KG1 (cell line): ENCODE measurements around the gene BICD1.
"Not testable (repeated sequence)": the region's sequence is repeated elsewhere in the genome, so short reads cannot be mapped to it uniquely, and the experiment has no call there.

Source experiments
- DNase-seq: peaks from one replicate; lab custom pipeline; 2025; lab: John Stamatoyannopoulos, UW

The BICD1 gene

GRCh38 chr12:32248441-32249140, 141.9 kb downstream of the BICD1 start:
- no peak for DNase-seq

DNA sequence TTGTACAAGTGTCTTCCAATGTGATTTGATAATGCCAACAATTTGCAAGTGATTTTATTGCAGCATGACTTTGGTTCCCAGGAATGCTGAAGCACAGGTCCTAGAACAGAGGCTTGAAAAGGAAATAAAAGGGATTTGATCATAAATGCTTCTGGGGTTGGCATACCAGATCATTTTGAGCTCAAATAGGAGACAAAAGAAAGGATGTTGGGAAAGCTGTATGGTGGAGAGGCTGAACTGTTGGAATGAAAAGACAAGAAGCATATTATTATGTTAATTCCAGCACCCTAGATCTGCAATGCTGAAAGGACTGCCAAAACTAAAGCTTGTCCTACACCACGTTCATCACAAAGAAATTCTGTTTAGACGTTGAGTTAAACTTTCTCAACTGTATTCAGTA, 143.1 kb downstream of the BICD1 start:
- no peak for DNase-seq

DNA sequence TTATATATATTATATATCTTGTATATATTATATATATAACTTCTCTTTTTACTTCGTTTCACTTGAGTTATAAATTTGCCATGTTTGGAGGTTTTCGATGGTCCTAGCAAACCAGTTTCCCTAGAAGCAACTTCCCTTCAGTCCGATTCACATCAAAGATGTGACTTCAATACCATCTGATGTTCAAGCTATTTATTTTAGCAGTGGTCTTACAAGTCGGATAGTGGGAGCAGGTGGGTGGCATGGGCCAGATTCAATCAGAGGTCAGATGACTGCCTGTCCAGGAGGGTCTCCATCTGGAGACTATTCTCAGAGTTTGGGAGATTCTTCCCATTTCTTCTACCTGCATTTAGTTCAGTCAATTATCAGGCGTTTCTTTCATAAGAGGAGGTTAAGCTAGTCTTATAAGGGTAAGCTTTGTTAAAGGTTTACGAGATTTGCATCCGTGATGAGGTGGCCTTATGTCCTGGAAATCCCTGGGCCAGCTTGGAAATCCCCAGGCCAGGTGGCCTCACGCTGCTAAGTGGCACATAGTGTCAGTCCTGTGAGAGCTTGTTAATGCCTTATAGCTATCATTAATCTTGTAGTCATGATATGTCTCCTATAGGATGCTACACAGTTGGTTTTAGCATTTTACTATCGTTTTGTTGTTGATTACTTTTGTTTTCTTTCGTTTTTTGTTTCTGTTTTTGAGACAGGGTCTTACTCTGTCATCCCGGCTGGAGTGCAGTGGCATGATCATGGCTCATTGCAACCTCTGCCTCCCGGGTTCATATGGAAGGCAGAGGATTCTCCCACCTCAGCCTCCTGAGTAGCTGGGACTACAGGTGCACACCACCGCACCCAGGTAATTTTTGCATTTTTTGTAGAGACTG, 145.8 kb downstream of the BICD1 start:
- DNase-seq: no peak

GRCh38 chr12:32253154-32253790, 146.6 kb downstream of the BICD1 start:
- DNase-seq: no peak

GRCh38 chr12:32254260-32254956, 147.8 kb downstream of the BICD1 start:
- DNase-seq: no peak

GRCh38 chr12:32255588-32255987, 148.9 kb downstream of the BICD1 start:
- DNase-seq: no peak

DNA sequence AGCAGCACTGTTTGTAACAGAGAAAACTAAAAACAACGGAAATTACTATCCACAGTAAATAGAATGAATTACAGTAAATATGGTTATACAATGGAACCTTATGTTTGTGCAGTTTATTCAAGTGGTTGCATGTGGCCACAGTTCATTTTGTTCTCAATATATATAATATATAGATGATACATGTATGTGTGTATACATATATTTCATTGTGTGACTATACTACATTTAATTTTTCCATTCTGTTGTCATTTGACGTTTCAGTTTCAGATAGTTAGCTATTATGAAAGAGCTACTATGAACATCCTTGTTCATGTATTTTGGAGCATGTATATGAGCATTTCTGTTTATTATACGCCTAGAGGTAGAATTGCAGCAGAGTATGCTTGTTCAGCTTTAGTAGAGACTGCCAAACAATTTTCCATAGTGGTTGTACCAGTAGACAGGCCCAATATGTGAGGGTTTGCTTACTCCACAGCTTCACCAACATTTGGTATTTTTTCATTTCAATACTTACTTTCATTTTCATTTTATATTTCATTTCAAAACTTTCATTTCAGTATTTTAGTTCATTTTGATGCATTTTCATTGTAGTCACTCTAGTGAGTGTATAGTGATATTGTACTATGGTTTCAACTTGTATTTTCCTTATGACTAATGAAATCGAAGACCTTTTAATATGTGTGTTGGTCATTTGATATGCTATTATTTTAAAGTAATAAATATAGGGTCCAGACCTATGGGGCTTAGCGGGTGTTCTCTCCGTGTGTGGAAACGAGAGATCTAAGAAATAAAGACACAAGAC, 151.2 kb downstream of the BICD1 start:
- no peak for DNase-seq

DNA sequence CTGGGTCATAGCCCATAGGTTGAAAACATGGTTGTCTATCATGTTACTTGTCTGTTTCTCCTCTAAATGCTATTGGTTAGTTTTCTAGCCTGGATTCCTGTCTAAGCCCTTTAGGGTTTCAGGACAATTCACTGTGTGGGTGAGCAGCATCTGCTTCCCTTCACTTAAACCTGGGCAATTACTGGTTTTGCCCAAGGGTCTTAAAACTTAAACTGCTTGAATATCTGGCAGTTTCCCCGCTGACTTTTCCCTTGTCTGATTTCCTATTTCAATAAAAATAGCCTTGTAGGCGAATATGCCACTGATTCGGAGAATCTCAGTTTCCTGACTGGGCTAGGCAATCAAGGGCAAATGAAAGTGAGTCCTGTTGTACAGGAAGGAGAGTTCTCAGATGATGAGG, 154.0 kb downstream of the BICD1 start:
- DNase-seq: no peak

DNA sequence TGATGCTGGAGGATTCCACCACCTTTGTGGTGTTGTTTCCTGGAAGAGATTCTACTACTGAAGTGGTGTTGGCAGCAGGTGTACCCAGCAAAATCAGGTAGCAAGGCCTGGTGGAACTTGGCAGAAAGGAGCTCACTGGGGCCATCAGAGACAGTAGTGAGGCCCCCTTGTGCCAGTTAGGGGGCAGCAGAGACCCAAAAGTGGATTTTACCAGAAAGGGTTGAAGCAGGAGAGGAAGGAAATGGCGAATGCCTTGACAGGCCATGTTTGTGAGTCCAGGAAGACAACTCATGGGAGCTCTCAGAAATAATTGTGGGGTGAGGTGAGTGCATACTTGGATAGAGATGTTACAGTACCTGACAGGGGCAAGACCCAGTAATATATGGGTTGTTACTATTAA, 155.0 kb downstream of the BICD1 start:
- DNase-seq: no peak

GRCh38 chr12:32264961-32265360, 158.3 kb downstream of the BICD1 start:
- DNase-seq: peak; percentile 4

- no peak for DNase-seq
Measured at GRCh38 chr12:32265456-32265855, 158.8 kb downstream of the BICD1 start.

DNA sequence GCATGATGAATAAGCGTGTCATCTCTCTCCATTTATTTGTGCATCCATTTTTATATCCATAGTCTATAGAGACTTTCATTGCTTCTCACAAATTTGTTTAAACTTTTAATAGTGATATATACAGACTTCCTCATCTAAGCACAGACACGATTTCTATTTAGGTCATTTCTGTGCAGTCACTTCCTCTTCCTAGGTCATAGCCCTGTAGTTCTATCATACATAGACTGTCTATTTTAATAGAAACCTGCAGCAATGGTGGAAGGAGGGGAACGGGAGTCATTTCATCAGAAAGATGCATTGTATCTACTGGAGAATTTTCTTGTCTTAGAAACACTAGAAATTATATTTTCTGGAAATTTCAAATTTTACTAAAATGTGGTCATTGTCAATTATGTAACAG, 159.3 kb downstream of the BICD1 start:
- no peak for DNase-seq

GRCh38 chr12:32266756-32267155, 160.1 kb downstream of the BICD1 start:
- no peak for DNase-seq

DNA sequence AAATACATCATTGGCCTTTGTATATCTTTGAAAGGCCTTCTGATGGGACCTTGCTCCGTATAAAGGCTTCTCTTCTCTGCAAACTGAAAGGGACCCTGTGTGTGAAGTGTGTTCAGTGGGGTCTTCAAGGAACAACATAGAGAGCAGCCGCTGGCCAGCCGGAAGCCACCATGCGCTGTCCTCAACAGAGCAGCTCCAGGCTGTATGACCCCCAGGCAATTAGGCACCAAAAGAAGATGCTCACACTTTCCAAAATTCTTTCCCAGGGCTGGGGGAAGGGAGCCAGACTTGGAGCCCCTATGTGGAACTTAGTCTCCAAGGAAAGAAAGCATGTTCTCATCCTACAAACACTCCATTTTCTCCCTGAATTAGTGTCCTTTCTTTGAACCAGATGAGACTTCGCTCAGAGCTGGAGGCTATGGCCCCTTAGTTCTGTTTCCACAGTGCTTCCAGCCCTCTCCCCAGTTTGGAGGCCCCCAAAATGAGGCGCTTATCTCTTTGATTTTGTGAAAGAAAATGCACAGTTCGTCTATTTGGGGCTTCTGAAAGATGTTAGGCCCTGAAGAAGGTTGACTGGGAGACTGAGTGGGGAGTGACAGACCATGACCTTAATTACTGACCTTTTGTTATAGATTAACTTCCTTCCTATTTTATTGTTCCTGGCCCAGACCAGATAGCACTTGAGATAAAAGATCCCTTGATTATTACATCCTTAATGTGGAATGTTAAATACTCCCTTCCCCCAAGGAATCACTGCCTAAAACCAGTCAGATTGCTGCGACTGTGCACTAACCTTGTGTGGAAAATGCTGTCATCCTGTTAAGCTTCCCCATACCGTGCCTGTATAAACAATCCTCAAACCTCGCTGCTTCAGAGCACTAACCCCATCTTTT, 164.4 kb downstream of the BICD1 start:
- no peak for DNase-seq

GRCh38 chr12:32272465-32272864, 165.8 kb downstream of the BICD1 start:
- no peak for DNase-seq

DNA sequence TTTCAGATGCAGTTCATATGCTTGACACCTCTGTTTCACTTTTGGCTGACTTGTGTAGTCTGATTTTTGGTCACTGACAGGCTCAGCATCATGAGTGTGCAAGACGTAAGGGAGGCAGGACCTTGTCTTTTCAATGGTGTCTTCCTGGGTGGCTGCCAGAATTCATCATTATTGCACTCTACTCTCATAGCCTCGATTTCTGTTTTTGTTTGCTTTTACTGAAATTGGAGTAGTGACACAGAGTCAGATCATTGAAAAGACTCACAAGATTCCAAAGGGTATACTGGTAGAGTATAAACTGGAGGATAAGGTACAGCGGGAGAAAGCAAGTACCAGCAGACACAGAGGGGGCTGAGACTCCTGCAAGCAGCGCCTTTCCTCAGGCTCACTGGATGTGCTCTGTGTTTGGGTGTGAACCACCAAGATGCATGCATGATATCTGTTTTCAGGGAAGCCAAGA, 166.4 kb downstream of the BICD1 start:
- no peak for DNase-seq

DNA sequence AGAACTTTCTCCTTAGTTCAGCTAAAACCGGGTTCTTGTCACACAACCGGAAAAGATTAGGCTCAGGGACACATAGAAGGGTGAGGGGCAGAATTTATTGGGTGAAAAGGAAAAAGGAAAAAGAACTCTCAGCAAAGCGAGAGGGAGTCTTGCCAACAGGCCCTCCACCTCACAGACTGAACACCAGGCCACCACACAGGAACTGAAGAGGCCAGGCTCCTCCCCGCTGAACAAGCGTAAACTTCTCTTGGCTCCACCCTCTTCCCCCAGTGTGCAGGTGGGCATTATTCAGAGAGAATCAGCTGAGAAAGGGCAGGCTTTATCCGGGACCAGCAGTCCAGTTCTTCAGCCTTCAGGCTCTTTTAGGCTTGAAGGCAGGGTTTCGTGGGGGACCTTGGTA, 167.1 kb downstream of the BICD1 start:
- no peak for DNase-seq

- DNase-seq: no peak
Measured at GRCh38 chr12:32274665-32275064, 168.0 kb downstream of the BICD1 start.

DNA sequence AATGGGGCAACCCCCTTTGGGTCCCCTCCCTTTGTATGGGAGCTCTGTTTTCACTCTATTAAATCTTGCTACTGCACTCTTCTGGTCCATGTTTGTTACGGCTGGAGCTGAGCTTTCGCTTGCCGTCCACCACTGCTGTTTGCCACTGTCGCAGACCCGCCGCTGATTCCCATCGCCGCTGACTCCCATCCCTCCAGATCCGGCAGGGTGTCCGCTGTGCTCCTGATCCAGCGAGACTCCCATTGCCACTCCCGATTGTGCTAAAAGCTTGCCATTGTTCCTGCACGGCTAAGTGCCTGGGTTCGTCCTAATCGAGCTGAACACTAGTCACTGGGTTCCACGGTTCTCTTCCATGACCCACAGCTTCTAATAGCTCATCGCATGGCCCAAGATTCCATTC, 168.9 kb downstream of the BICD1 start:
- not testable (repeated sequence) for DNase-seq

DNA sequence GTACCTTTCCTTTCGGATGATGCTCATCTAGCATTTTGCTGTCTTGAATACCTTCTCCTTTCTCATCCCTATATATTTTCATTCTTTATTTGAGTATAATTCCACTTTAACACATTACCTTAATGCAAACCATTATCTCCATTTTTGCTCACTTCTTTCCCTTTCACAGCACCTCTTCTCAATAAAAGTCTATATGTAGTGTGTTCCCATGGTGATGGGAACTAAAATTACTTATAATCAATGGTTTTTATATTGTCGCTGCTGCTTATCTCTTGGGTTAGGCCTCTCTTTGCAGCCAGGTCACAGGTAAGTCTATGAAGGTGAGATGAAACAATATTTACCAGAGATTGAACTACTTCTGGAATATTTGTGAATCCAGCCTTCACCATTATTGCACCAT, 171.1 kb downstream of the BICD1 start:
- no peak for DNase-seq
